CD4-positive, alpha-beta T cell treated with Interleukin-21 for 1 hour (primary cell): ENCODE measurements around the gene IRF8.
"Not testable (repeated sequence)": the region's sequence is repeated elsewhere in the genome, so short reads cannot be mapped to it uniquely, and the experiment has no call there.

Experiments
- DNase-seq: peaks from one replicate; pipeline ENCODE4 v3.0.0-alpha.2; 2020

The IRF8 gene

DNA sequence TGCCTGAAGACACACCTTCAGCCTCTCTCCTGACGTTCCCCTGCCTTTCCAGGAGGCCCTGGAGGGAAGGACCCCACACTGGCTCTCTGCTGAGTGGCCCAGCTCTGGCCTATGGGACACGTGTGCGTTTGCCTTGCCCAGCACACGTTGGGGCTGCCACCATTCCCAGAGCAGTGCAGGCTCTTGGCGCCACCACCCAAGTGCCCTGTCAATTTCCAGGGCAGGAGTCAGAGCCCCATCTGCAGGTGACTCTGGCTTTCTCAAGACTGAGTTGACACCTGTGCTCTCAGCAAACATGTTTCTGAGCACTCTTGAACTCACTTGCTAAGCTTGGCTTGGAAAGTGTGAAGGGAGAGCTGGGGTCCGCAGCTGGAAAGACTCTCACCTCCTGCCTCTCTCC, 4.7 kb upstream of the IRF8 start:
- DNase-seq = no peak

DNA sequence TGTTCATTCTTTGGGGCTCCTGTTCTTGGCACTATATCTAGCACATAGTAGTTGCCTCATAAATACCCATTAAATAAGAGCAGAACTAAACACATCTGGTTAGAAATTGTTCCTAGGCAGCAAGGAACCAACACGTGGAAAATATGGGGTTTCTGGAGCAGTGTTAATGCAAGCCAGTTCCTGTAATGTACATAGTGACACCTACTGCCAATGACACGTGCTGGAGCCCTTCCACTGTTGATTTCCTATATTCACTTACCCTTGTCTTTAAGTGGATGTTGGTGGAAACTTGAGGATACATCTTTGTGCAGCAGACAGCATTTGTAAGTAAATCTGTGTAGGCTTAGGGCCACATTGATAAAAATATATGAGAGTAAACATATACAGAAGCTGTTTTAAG, 1.6 kb upstream of the IRF8 start:
- no peak for DNase-seq

GRCh38 chr16:85899444-85899843, 482 bp downstream of the IRF8 start:
- no peak for DNase-seq

DNA sequence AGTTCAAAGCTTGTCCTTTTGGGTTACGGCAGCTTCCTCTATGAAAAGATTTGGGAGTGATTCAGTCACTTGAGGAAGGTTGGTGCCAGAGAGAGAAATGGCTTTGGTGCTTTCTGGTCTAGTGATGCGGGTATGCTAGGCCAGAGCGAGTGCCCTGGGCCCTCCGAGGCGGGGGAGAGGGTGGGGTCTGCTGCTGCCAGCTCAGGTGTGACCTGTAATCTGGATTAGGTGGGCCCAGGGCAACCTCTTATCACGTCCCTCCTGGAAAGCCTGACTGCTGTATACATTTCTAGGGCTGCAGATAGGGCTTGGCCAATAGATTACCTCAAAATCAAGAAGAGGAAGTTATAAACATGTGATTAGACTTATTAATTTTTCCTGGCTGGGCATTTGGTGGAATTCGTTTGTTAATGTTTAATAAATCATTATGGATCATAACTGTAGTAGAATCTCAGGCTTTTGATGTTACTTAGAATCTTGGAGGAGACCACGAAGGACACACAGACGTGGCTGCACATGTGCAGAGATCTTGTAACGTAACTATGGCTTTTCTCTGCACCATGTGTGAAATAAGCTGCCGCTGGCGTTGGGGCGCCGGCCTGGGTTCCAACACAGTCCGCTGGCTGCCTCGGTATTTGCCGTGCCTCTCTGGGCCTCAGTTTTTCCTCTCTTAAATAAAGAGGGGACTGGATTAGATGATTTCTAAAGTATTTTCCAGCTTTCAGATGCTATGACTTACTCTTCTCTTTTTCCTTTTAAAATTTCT, 1.2 kb downstream of the IRF8 start:
- DNase-seq = no peak

GRCh38 chr16:85901110-85901509, 2.1 kb downstream of the IRF8 start:
- DNase-seq = no peak

DNA sequence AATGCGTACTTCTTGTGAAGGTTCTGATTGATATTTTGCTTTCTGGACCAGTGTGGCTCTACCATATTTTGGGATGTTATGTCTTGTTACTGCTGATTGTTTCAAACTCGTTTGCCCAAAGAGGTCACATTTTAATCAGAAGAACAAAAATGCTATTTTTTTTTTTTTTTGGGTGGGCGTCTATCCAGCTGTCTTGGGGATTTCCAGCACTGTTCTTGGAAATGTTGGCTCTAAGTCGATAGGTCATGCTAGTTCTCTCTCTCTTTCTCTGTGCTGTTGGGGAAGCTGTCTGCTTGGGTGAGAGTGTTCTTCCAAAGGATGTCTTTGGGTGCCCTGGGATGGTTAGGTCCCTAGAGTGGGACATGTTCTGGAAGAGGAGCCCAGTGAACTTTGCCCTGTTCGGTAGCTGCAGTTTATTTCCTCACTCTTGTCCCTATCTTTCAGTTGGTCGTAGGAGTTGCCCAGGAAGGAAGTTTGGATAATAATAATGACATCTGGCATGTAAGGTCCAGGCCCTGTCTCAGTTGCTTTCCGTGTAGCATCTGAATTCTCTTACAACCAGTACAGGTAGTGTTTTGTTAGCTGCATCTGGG, 2.9 kb downstream of the IRF8 start:
- DNase-seq = no peak

DNA sequence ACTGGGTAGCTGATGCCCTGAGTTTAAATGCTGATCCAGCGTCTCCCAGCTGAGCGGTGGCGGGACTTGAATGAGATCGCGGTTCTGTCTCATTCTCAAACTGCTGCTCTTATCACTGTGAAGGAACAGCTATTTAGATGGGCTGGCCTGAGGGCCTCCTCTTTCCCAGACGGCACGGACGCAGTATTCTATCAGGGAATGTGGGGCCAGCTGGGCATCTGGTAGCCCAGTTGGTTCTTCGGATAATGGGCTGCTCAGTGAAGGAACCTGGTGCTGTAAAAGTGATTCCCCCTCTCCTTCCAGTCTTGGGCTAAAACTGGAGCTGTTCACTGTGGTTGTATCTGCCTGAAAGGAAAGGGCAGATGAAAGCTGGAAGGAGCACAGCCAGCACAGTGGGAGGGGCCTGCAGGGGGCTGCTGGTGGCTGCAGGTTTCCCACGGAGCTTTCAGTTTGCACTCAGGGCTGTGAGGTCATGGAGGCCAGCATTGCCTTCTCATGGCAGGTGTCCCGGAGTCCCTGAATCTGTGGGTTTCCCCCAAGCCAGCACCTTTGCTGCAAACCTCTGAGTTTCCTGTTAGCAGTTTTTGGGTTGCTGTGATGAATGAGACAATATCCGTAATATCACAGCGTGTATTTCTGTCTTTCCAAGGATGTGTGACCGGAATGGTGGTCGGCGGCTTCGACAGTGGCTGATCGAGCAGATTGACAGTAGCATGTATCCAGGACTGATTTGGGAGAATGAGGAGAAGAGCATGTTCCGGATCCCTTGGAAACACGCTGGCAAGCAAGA, 3.6 kb downstream of the IRF8 start:
- peak; percentile 65 for DNase-seq

- DNase-seq = no peak
Measured at GRCh38 chr16:85903559-85903958, 4.6 kb downstream of the IRF8 start.

- no peak for DNase-seq
Measured at GRCh38 chr16:85905110-85906095, 6.4 kb downstream of the IRF8 start.

DNA sequence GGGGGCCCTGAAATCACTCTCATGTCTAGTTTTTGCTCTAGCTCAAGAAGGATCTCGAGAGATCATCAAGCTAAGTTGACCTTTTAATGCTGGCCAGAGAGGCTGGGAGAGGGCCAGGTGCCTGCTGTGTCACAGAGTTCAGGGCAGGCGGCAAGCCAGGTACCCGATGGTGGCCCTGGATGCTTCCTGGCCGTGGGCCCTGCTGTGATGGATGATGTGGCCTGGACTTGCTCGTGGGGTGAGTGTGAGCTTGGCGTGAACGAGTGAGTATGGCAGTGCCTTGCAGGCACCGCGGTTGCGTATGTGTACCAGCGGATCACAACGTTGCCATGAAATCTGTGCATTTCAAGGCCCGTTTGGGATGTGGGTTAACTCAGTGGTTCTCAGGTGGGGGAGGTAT, 7.4 kb downstream of the IRF8 start:
- no peak for DNase-seq

- not testable (repeated sequence) for DNase-seq
Measured at GRCh38 chr16:85907231-85907630, 8.3 kb downstream of the IRF8 start.

- no peak for DNase-seq
Measured at GRCh38 chr16:85908444-85908843, 9.5 kb downstream of the IRF8 start.

DNA sequence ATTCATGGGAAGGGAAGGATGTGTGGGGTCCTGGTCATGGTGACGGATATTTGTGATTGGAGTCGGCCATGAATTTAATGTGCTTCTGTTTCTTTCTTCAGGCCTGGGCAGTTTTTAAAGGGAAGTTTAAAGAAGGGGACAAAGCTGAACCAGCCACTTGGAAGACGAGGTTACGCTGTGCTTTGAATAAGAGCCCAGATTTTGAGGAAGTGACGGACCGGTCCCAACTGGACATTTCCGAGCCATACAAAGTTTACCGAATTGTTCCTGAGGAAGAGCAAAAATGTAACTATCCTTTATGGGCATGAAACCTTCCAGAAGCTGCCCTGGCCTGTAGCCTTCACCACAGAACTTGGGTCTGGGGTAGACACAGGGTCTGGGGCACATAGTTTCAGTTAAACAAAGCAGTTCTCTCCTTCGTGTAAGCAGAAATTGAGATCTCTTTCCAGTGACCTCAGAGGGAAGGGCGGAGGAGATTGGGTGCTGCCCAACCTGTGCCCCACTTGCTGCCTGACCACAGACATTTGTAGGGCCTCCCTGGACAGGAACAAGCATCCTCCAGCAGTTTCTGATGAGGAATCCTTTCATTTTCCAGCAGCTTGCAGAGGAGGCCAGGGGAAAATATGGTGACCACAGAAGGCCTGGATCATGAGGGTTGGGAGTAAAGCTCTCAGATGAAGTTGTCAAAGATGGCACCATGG, 10.1 kb downstream of the IRF8 start:
- no peak for DNase-seq

DNA sequence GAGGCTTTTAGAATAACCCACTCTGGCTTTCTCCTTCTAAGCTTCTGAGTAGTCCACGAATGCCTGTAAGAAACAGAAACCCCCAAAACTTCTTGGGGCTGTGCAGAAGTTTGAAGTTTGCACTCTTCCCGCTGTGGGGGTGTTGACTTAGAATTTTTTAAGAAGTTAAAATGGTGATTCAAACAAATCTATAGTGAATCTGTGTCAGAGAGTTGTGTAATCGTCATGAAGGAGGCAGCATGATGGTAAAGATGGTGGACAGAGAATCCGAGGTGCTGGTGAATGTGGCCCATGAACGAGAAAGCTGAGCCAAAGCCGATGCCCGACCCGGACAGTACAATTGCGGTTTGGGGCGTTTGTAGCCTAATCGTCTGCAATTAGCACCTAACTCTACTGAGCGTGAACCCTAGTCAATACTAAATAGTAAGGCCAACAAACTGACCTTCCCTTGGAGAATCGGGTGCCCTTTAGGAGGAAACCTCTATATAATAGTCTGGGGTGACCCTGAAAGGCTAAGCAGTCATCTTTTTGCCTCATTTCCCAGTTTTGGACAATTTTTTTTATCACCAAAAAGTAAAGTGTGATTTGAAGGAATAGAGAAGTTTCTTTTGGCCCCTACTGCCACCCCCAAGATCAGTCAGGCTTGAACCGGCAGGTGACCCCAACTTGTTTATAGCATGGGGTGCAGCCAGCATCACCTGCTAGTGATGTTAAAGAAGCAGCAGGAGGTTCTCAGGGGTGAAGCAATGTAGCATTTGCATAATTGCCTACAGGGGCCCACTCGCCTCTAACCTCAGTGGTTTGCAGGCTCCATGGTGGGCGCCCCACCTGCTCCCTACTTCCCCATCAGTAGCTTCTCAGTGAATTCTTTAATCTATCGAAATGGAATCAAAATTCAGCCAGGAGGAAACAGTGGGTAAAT, 11.2 kb downstream of the IRF8 start:
- no peak for DNase-seq

DNA sequence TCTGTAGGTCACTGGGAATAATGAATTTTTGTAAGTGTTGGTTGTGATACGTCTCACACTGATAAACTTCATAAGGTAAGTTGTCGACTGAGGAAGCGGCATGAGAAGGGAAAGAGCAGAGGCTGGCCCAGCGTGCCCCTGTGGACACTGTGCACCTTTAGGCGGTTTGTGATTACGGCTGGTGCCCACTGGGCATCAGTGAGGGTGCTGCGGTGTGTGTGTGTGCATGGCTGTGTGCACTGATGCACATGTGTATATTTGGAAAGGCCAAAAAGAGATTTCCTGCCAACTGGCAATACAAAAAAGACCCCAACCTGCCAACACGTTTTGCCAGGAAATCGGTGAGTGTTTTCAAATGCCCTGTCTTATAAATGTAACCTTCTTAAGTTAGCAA, 11.9 kb downstream of the IRF8 start:
- DNase-seq = no peak

GRCh38 chr16:85911251-85911930, 12.4 kb downstream of the IRF8 start:
- DNase-seq = no peak

DNA sequence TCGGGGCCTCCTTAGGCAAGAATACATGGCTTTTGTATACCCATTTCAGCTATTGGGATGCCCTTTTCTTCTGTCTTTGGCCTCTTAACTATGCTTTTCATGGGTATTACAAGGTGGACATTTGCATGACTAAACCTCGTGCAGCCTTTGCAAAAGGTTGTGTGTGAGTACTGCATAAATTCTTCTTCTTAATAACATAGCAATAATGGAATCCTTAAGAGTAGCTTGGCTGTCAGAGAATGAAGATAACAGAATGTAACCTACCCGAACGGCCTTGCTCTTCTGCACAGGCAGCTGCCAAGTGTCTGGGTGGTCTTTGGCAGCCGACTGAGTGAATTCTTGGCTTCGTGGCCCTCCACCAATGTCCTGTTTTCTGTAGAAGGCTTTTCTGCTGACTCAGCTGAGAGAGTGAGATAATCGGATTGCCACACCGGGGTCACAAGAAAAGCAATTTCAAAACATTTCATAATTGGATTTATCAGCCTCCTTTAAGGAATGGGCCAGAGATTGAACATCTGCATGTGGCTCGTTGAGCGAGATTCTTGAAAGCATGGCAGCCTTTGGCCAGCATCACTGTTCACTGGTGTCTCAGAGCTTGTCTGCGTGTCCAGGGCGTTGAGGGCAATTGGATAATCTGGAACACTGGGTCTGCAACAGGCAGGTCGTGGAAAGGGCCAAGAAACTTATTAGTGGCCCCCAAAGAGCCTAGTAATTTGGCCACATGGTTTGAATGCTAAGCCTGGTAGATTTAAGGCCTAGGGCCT, 13.4 kb downstream of the IRF8 start:
- DNase-seq = no peak

- DNase-seq = no peak
Measured at GRCh38 chr16:85913141-85913601, 14.2 kb downstream of the IRF8 start.

GRCh38 chr16:85913688-85914422, 14.9 kb downstream of the IRF8 start:
- DNase-seq = no peak
